MCF 10A (cell line): Measurements from ENCODE around the gene COL27A1. TPM values are rescaled to one million over a fixed set of nuclear protein-coding genes. Genes with fewer than 3 reads are reported as not detected.

Source experiments
- BruUV-seq: library from RNA; stranded (reverse); fragments of 400-500 nt; replicated peaks from 2 replicates; lab custom pipeline; 2021; lab: Mats Ljungman, UMichigan
- CTCF ChIA-PET: fragments of 300-600 bp; sonication (Branson Sonifier 250); formaldehyde crosslinking; extraction: SDS; loops from one replicate; lab custom pipeline; 2021; ENCODE audit warnings: antibody characterized with exemption, inconsistent platforms; lab: Yijun Ruan, JAX
- POLR2A ChIA-PET: fragments of 300-600, 350-650 bp; sonication (Branson Sonifier 250); formaldehyde crosslinking; extraction: SDS; loops from one replicate; lab custom pipeline; 2020; ENCODE audit warnings: antibody characterized with exemption, inconsistent platforms; lab: Yijun Ruan, JAX
- DNase-seq: peaks from one replicate; pipeline ENCODE4 v3.0.0-alpha.2; 2018; ENCODE audit not compliant: unreplicated experiment
- H3K27ac Mint-ChIP-seq: one replicate; pipeline ENCODE4 v1.8.0; 2022; ENCODE audit warnings: mild to moderate bottlenecking, low read depth, mixed read lengths; ENCODE audit not compliant: unreplicated experiment
- H3K27me3 Mint-ChIP-seq: one replicate; pipeline ENCODE4 v1.8.0; 2022; ENCODE audit warnings: mixed read lengths; ENCODE audit not compliant: insufficient read depth, unreplicated experiment
- H3K36me3 Mint-ChIP-seq: one replicate; pipeline ENCODE4 v1.8.0; 2022; ENCODE audit warnings: mild to moderate bottlenecking, moderate library complexity, mixed read lengths; ENCODE audit not compliant: insufficient read depth, unreplicated experiment
- H3K4me1 Mint-ChIP-seq: one replicate; pipeline ENCODE4 v1.8.0; 2022; ENCODE audit warnings: mixed read lengths; ENCODE audit not compliant: insufficient read depth, unreplicated experiment
- H3K4me3 Mint-ChIP-seq: one replicate; pipeline ENCODE4 v1.8.0; 2022; ENCODE audit warnings: mild to moderate bottlenecking, moderate library complexity, mixed read lengths; ENCODE audit not compliant: unreplicated experiment
- H3K9me3 Mint-ChIP-seq: one replicate; pipeline ENCODE4 v1.8.0; 2022; ENCODE audit warnings: mixed read lengths; ENCODE audit not compliant: unreplicated experiment
- CTCF ChIP-seq: fragments of 200-600 bp; IDR thresholded peaks from one replicate; pipeline ENCODE4 v1.8.0; 2022; ENCODE audit warnings: antibody characterized with exemption, mild to moderate bottlenecking; ENCODE audit not compliant: unreplicated experiment
- intact Hi-C: fragments of 100-400 bp; cut with micrococcal nuclease; formaldehyde crosslinking; loops from 2 replicates; pipeline ENCODE4 v1.14.1; 2022
- total RNA-seq: library from RNA; stranded (reverse); gene quantifications from 2 replicates; pipeline ENCODE4 v1.2.3, GENCODE V29; 2022

COL27A1 gene
- total RNA-seq, 1 experiment from 2014 or later, result 2.9 TPM

GRCh38 chr9:114114364-114114763 is 41.0 kb upstream of the COL27A1 start:
- no peaks in the 10 kb centered on the region for H3K9me3 Mint-ChIP-seq
- intact Hi-C loops, result no loop called here
- POLR2A ChIA-PET, result no interaction called here
- BruUV-seq, result no TSS peak
- CTCF ChIA-PET, result interaction anchor here (2.5 kb wide), 1 partner anchor 176 kb away, joined by 8 read pairs; no protein-coding TSS in a partner anchor
- H3K27ac Mint-ChIP-seq, result no peak overlapping the region
- no peak for DNase-seq
- peaks cover 5% of the 10 kb centered on the region for H3K36me3 Mint-ChIP-seq
- H3K4me1 Mint-ChIP-seq, result peaks cover 6% of the 10 kb centered on the region
- H3K4me3 Mint-ChIP-seq, result no peak overlapping the region
- peaks cover 55% of the 10 kb centered on the region for H3K27me3 Mint-ChIP-seq
- no peak for TF ChIP-seq CTCF

GRCh38 chr9:114115654-114116125 is 39.6 kb upstream of the COL27A1 start:
- POLR2A ChIA-PET, result interaction anchor here (0.5 to 0.7 kb wide), 3 partner anchors 13 to 459 kb away, joined by 3 to 4 read pairs (median 3); no protein-coding TSS in a partner anchor
- no peak overlapping the region for H3K27ac Mint-ChIP-seq

GRCh38 chr9:114116126-114116747 is 39.1 kb upstream of the COL27A1 start:
- no peak for TF ChIP-seq CTCF
- Mint-ChIP-seq H3K4me1 (peaks cover 6% of the 10 kb centered on the region), H3K27ac (no peak overlapping the region), H3K9me3 (peaks cover 7% of the 10 kb centered on the region), H3K27me3 (peaks cover 65% of the 10 kb centered on the region), H3K36me3 (no peaks in the 10 kb centered on the region), H3K4me3 (no peak overlapping the region)
- DNase-seq, result no peak
- intact Hi-C loops, result no loop called here
- CTCF ChIA-PET, result interaction anchor here (0.7 to 2.5 kb wide), 3 partner anchors 34 to 180 kb away, joined by 3 to 8 read pairs (median 4); no protein-coding TSS in a partner anchor
- no TSS peak for BruUV-seq
- POLR2A ChIA-PET, result interaction anchor here (0.6 to 0.7 kb wide), 2 partner anchors 14 to 21 kb away, joined by 3 to 4 read pairs; no protein-coding TSS in a partner anchor

More at GRCh38 chr9:114115654-114116125, 39.6 kb upstream of the COL27A1 start:
- DNase-seq, result no peak
- CTCF ChIA-PET, result interaction anchor here (1.1 to 2.5 kb wide), 2 partner anchors 33 to 175 kb away, joined by 4 to 8 read pairs; no protein-coding TSS in a partner anchor
- Mint-ChIP-seq H3K36me3 (no peaks in the 10 kb centered on the region), H3K27me3 (peaks cover 63% of the 10 kb centered on the region), H3K4me1 (peaks cover 6% of the 10 kb centered on the region), H3K9me3 (peaks cover 4% of the 10 kb centered on the region), H3K4me3 (no peak overlapping the region)
- TF ChIP-seq CTCF, result no peak
- no TSS peak for BruUV-seq
- intact Hi-C loops, result no loop called here

GRCh38 chr9:114117614-114117995 is 37.7 kb upstream of the COL27A1 start:
- Mint-ChIP-seq H3K4me3 (no peak overlapping the region), H3K4me1 (peaks cover 5% of the 10 kb centered on the region), H3K27me3 (peaks cover 56% of the 10 kb centered on the region), H3K9me3 (peaks cover 7% of the 10 kb centered on the region), H3K36me3 (no peaks in the 10 kb centered on the region), H3K27ac (no peak overlapping the region)
- no peak for TF ChIP-seq CTCF
- no peak for DNase-seq
- BruUV-seq, result no TSS peak
- ChIA-PET CTCF (interaction anchor here (1.8 kb wide), 1 partner anchor 10 kb away, joined by 12 read pairs; no protein-coding TSS in a partner anchor), POLR2A (interaction anchor here (0.6 kb wide), 1 partner anchor 160 kb away, joined by 3 read pairs; no protein-coding TSS in a partner anchor)
- intact Hi-C loops, result no loop called here
